Iris pigment epithelial cell (primary cell): Measurements from ENCODE around the gene TMEM196.
A peak's percentile ranks its signal among the peaks of the same experiment; 100 is the strongest.

ENCODE experiments used
- DNase-seq: peaks from one replicate; pipeline ENCODE4 v3.0.0-alpha.2; 2011; ENCODE audit warnings: low read depth

TMEM196 gene

GRCh38 chr7:19772841-19773760, at the start of gene TMEM196:
TMEM196 (minus strand) TSS chr7:19773617; CDS start chr7:19772696, 921 bp downstream.
- DNase-seq, result peak; percentile 18

- DNase-seq, result no peak
These were observed 42.7 kb upstream of the TMEM196 start for GRCh38 chr7:19816128-19816527.

GRCh38 chr7:19815546-19815945, 42.1 kb upstream of the TMEM196 start:
- DNase-seq, result no peak

GRCh38 chr7:19814776-19815175, 41.4 kb upstream of the TMEM196 start:
- no peak for DNase-seq

GRCh38 chr7:19811386-19811785, 38.0 kb upstream of the TMEM196 start:
- no peak for DNase-seq

GRCh38 chr7:19798986-19799385, 25.6 kb upstream of the TMEM196 start:
- DNase-seq, result no peak

- no peak for DNase-seq
These were observed 10.1 kb upstream of the TMEM196 start for GRCh38 chr7:19783541-19783940.

GRCh38 chr7:19776981-19777380, 3.6 kb upstream of the TMEM196 start:
- no peak for DNase-seq

- DNase-seq, result no peak
These were observed 2.2 kb upstream of the TMEM196 start for GRCh38 chr7:19775578-19775977.

GRCh38 chr7:19772306-19772705, 1.1 kb downstream of the TMEM196 start:
- no peak for DNase-seq

- DNase-seq, result no peak
These were observed 10.8 kb downstream of the TMEM196 start for GRCh38 chr7:19762631-19763030.

GRCh38 chr7:19754521-19755116, 18.8 kb downstream of the TMEM196 start:
- DNase-seq, result peak; percentile 28

- DNase-seq, result no peak
These were observed 21.4 kb downstream of the TMEM196 start for GRCh38 chr7:19752020-19752419.

GRCh38 chr7:19749658-19750057, 23.8 kb downstream of the TMEM196 start:
- DNase-seq, result peak; percentile 35

- DNase-seq, result peak; percentile 35
These were observed 25.6 kb downstream of the TMEM196 start for GRCh38 chr7:19747740-19748339.

- no peak for DNase-seq
These were observed 29.3 kb downstream of the TMEM196 start for GRCh38 chr7:19744075-19744474.

GRCh38 chr7:19728716-19729115, 44.7 kb downstream of the TMEM196 start:
- DNase-seq, result no peak

- no peak for DNase-seq
These were observed 47.6 kb downstream of the TMEM196 start for GRCh38 chr7:19725770-19726169.

- no peak for DNase-seq
These were observed 57.9 kb downstream of the TMEM196 start for GRCh38 chr7:19715499-19715898.

GRCh38 chr7:19713676-19714075, 59.7 kb downstream of the TMEM196 start:
- peak; percentile 46 for DNase-seq

GRCh38 chr7:19709249-19709578, 64.2 kb downstream of the TMEM196 start:
- no peak for DNase-seq

- peak; percentile 95 for DNase-seq
These were observed 64.8 kb downstream of the TMEM196 start, which contains the start of gene POLR1F for GRCh38 chr7:19708397-19709248. POLR1F (minus strand) TSS chr7:19709037; CDS start chr7:19709016, 21 bp downstream.
